HG03457 (cell line): Measurements from ENCODE around the gene ALG14.
"Not testable (repeated sequence)": the region's sequence is repeated elsewhere in the genome, so short reads cannot be mapped to it uniquely, and the experiment has no call there.

Source experiments
- ATAC-seq: cut with Tn5 transposase; IDR thresholded peaks from one replicate; pipeline ENCODE4 v1.9.1; 2021; ENCODE audit warnings: moderate number of reproducible peaks; ENCODE audit not compliant: unreplicated experiment

The ALG14 gene

GRCh38 chr1:95043141-95043980 is 29.4 kb downstream of the ALG14 start:
- ATAC-seq = peak; percentile 91

GRCh38 chr1:95042286-95042685 is 30.5 kb downstream of the ALG14 start:
- no peak for ATAC-seq

- no peak for ATAC-seq
These were observed 31.1 kb downstream of the ALG14 start for GRCh38 chr1:95041491-95042165.

- no peak for ATAC-seq
These were observed 32.7 kb downstream of the ALG14 start for GRCh38 chr1:95040032-95040525.

GRCh38 chr1:95039360-95040031 is 33.3 kb downstream of the ALG14 start:
- no peak for ATAC-seq

GRCh38 chr1:95035536-95035935 is 37.2 kb downstream of the ALG14 start:
- no peak for ATAC-seq

GRCh38 chr1:95034506-95034905 is 38.2 kb downstream of the ALG14 start:
- ATAC-seq = no peak

GRCh38 chr1:95033843-95034242 is 38.9 kb downstream of the ALG14 start:
- ATAC-seq = no peak

- no peak for ATAC-seq
These were observed 43.2 kb downstream of the ALG14 start for GRCh38 chr1:95029532-95029931.

GRCh38 chr1:95028954-95029353 is 43.8 kb downstream of the ALG14 start:
- ATAC-seq = no peak

GRCh38 chr1:95027046-95027445 is 45.7 kb downstream of the ALG14 start:
- ATAC-seq = no peak

- no peak for ATAC-seq
These were observed 49.2 kb downstream of the ALG14 start for GRCh38 chr1:95023399-95024043.

- ATAC-seq = no peak
These were observed 50.2 kb downstream of the ALG14 start for GRCh38 chr1:95022644-95022926.

GRCh38 chr1:95021805-95022643 is 50.7 kb downstream of the ALG14 start:
- no peak for ATAC-seq

GRCh38 chr1:95021119-95021518 is 51.6 kb downstream of the ALG14 start:
- no peak for ATAC-seq

GRCh38 chr1:95019466-95019865 is 53.3 kb downstream of the ALG14 start:
- not testable (repeated sequence) for ATAC-seq

GRCh38 chr1:95018602-95019369 is 54.0 kb downstream of the ALG14 start:
- ATAC-seq = no peak

GRCh38 chr1:95017775-95018174 is 55.0 kb downstream of the ALG14 start:
- no peak for ATAC-seq

- no peak for ATAC-seq
These were observed 57.7 kb downstream of the ALG14 start for GRCh38 chr1:95015076-95015475.
